SH-SY5Y (cell line): ENCODE data around the gene NUDT3.

ENCODE experiments used
- GATA2 ChIP-seq: IDR thresholded peaks from 2 replicates; pipeline ENCODE4 v1.6.1; 2011; ENCODE audit warnings: mild to moderate bottlenecking, low read depth, low read length
- GATA3 ChIP-seq: IDR thresholded peaks from 2 replicates; pipeline ENCODE4 v1.6.1; 2011; ENCODE audit warnings: low read depth, mild to moderate bottlenecking, low read length, moderate library complexity

GRCh38 chr6:34352305-34352937 is 40.0 kb downstream of the NUDT3 start:
- TF ChIP-seq GATA3 (no peak), GATA2 (no peak)
